GM18526 (cell line): ENCODE measurements around the gene FCN2.

ENCODE experiments used
- POLR2A ChIP-seq: IDR thresholded peaks from 3 replicates; pipeline ENCODE4 v1.6.1; 2011; ENCODE audit not compliant: insufficient read length; ENCODE audit errors: extremely low read depth

The FCN2 gene

GRCh38 chr9:134871697-134872340, 8.8 kb upstream of the FCN2 start:
- TF ChIP-seq POLR2A, result no peak

DNA sequence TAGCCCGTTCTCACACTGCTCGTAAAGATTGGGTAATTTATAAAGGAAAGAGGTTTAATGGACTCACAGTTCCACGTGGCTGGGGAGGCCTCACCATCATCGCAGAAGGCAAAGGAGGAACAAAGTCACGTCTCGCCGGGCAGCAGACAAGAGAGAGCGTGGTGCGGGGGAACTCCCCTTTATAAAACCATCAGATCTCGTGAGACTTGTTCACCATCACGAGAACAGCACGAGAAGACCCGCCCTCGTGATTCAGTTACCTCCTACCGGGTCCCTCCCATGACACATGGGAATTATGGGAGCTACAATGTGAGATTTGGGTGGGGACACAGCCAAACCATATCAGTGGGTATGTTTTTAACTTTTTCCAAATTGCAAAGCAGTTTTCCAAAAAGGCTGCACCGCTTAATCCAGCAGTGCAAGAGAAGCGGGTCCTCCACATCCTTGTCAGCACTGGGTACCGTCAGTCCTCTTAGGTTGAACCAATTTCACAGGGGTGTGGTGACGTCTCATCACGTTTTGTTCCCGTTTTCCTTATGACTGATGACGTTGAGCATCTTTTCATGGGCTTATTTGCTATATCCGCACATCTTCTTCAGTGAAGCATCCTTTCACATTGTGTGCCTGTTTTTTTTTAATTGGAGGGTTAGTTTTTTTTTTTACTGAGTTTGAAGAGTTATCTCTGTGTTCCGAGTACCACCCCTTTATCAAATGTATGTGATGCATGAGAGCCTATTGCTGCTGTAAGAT, 8.0 kb upstream of the FCN2 start:
- TF ChIP-seq POLR2A, result no peak

- no peak for TF ChIP-seq POLR2A
Measured at GRCh38 chr9:134875371-134875770, 5.2 kb upstream of the FCN2 start.

DNA sequence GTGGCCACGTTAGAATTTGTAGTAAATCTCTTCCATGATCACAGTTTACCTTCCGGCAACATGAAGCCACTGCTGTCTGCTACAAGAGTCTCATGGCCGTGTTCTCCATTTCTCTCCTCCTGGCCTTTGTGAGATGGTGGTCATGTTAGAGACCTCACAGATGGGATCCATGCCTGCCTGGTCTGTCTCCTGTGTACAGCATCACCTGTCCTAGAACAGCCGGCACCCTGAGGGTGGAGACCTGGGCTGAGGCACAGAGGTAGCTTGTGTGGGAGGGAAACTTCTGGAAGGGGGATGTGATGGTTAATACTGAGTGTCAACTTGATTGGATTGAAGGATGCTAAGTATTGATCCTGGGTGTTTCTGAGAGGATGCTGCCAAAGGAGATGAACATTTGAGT, 3.1 kb upstream of the FCN2 start:
- no peak for TF ChIP-seq POLR2A

- TF ChIP-seq POLR2A, result no peak
Measured at GRCh38 chr9:134879664-134880483, 736 bp upstream of the FCN2 start.

- no peak for TF ChIP-seq POLR2A
Measured at GRCh38 chr9:134881313-134881670, 682 bp downstream of the FCN2 start.

GRCh38 chr9:134882204-134882785, 1.7 kb downstream of the FCN2 start:
- no peak for TF ChIP-seq POLR2A

GRCh38 chr9:134883040-134883782, 2.6 kb downstream of the FCN2 start:
- no peak for TF ChIP-seq POLR2A

- no peak for TF ChIP-seq POLR2A
Measured at GRCh38 chr9:134884492-134884891, 3.9 kb downstream of the FCN2 start.

- TF ChIP-seq POLR2A, result no peak
Measured at GRCh38 chr9:134885001-134885678, 4.5 kb downstream of the FCN2 start.

- TF ChIP-seq POLR2A, result no peak
Measured at GRCh38 chr9:134885679-134886412, 5.2 kb downstream of the FCN2 start.

- no peak for TF ChIP-seq POLR2A
Measured at GRCh38 chr9:134886413-134886913, 5.9 kb downstream of the FCN2 start.

DNA sequence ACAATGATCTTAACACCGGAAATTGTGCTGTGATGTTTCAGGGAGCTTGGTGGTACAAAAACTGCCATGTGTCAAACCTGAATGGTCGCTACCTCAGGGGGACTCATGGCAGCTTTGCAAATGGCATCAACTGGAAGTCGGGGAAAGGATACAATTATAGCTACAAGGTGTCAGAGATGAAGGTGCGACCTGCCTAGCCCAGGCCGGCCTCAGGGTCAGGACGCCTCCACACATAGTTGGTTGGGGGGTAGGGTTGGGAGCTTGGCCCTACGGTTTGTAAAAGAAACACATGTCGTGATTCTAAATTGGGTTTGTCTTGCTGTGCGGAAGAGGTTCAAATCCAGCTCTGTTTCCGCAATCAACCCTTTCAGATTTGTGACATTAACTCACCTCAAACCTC, 6.6 kb downstream of the FCN2 start:
- no peak for TF ChIP-seq POLR2A
